Ishikawa (cell line): ENCODE results near the gene NR3C1.

Source experiments
- CEBPB ChIP-seq: IDR thresholded peaks from 2 replicates; pipeline ENCODE4 v1.6.1; 2012
- CREB1 ChIP-seq: IDR thresholded peaks from 2 replicates; pipeline ENCODE4 v1.6.1; 2012; ENCODE audit warnings: low read depth
- EGR1 ChIP-seq: IDR thresholded peaks from 2 replicates; pipeline ENCODE4 v1.6.1; 2012
- EP300 ChIP-seq: IDR thresholded peaks from 2 replicates; pipeline ENCODE4 v1.6.1; 2012; ENCODE audit warnings: borderline replicate concordance
- FOXM1 ChIP-seq: IDR thresholded peaks from 2 replicates; pipeline ENCODE4 v1.6.1; 2012; ENCODE audit warnings: low read depth, borderline replicate concordance
- MAX ChIP-seq: IDR thresholded peaks from 2 replicates; pipeline ENCODE4 v1.6.1; 2012
- NFIC ChIP-seq: IDR thresholded peaks from 2 replicates; pipeline ENCODE4 v1.6.1; 2012
- RAD21 ChIP-seq: IDR thresholded peaks from 2 replicates; pipeline ENCODE4 v1.6.1; 2012; ENCODE audit warnings: low read depth
- REST ChIP-seq: IDR thresholded peaks from 2 replicates; pipeline ENCODE4 v1.6.1; 2012; ENCODE audit warnings: low read depth, mild to moderate bottlenecking
- TAF1 ChIP-seq: IDR thresholded peaks from 2 replicates; pipeline ENCODE4 v1.6.1; 2012; ENCODE audit warnings: low read depth, mild to moderate bottlenecking
- TCF12 ChIP-seq: IDR thresholded peaks from 2 replicates; pipeline ENCODE4 v1.6.1; 2012; ENCODE audit warnings: low read depth
- TEAD4 ChIP-seq: IDR thresholded peaks from 2 replicates; pipeline ENCODE4 v1.6.1; 2012
- USF1 ChIP-seq: IDR thresholded peaks from 2 replicates; pipeline ENCODE4 v1.6.1; 2012
- YY1 ChIP-seq: IDR thresholded peaks from 2 replicates; pipeline ENCODE4 v1.6.1; 2012; ENCODE audit warnings: low read depth
- ZBTB7A ChIP-seq: IDR thresholded peaks from 2 replicates; pipeline ENCODE4 v1.6.1; 2012; ENCODE audit warnings: low read depth

The NR3C1 gene

GRCh38 chr5:143237664-143238063, 165.8 kb downstream of the NR3C1 start:
- TF ChIP-seq RAD21 = no peak
- no peak for TF ChIP-seq NFIC
- no peak for TF ChIP-seq MAX

- no peak for TF ChIP-seq NFIC
- no peak for TF ChIP-seq TEAD4
- no peak for TF ChIP-seq TCF12
Observed at GRCh38 chr5:143236682-143237081, 166.8 kb downstream of the NR3C1 start.

- TF ChIP-seq YY1 (no peak), CEBPB (no peak), REST (no peak)
Observed at GRCh38 chr5:143235423-143235822, 168.1 kb downstream of the NR3C1 start.

- TF ChIP-seq YY1 (no peak), RAD21 (no peak), CEBPB (no peak), REST (no peak), ZBTB7A (no peak), TAF1 (no peak), TCF12 (no peak), EP300 (no peak), FOXM1 (no peak), CREB1 (no peak)
Observed at GRCh38 chr5:143234162-143234842, 169.2 kb downstream of the NR3C1 start.

- TF ChIP-seq TAF1 = no peak
- no peak for TF ChIP-seq MAX
- TF ChIP-seq EP300 = no peak
- TF ChIP-seq CREB1 = no peak
- no peak for TF ChIP-seq EGR1
- TF ChIP-seq ZBTB7A = no peak
- TF ChIP-seq CEBPB = no peak
- TF ChIP-seq FOXM1 = no peak
- no peak for TF ChIP-seq YY1
- TF ChIP-seq TEAD4 = no peak
- TF ChIP-seq REST = no peak
- TF ChIP-seq NFIC = no peak
- TF ChIP-seq RAD21 = no peak
- no peak for TF ChIP-seq USF1
- TF ChIP-seq TCF12 = no peak
Observed at GRCh38 chr5:143233031-143233430, 170.5 kb downstream of the NR3C1 start.
